ENCODE data around the gene SMG1. TPM values are rescaled to one million over a fixed set of nuclear protein-coding genes. Genes with fewer than 3 reads are reported as not detected.
"Not testable (repeated sequence)": the region's sequence is repeated elsewhere in the genome, so short reads cannot be mapped to it uniquely, and the experiment has no call there.

Gene SMG1
- total and polyA plus RNA-seq, 2 donors (not counting 1 experiment from before 2014, with no cell fraction given), result 30.1 to 101 TPM

GRCh38 chr16:18877259-18877658 lies 48.9 kb downstream of the SMG1 start:
- not testable (repeated sequence) for H3K4me2 ChIP-seq (ENCODE audit: extremely low read depth, insufficient read depth, low read length); H3K36me3 ChIP-seq (ENCODE audit: control insufficient read depth, insufficient read depth, low read length); H4K20me1 ChIP-seq (ENCODE audit: control insufficient read depth, extremely low read depth, insufficient read depth, low read length); H3K9ac ChIP-seq (ENCODE audit: insufficient read depth, low read length); H3K79me2 ChIP-seq (ENCODE audit: control insufficient read depth, insufficient read depth, low read length); H3K4me1 ChIP-seq (ENCODE audit: control insufficient read depth, extremely low read depth, insufficient read depth, low read length); DNase-seq (ENCODE audit: low read depth in 2 of 2); H3K27me3 ChIP-seq (ENCODE audit: control insufficient read depth, insufficient read depth, low read length); H3K9me3 ChIP-seq (ENCODE audit: control insufficient read depth, insufficient read depth, low read depth, low read length); H3K27ac ChIP-seq (ENCODE audit: insufficient read depth, low read length); H2AFZ ChIP-seq (ENCODE audit: low read length); H3K4me3 ChIP-seq (replicated peaks in 1 of 4; ENCODE audit: control extremely low read depth in 1 of 4, insufficient read depth in 1 of 4, low read depth in 3 of 4, low read length in 4 of 4)

GRCh38 chr16:18876301-18876700 lies 49.9 kb downstream of the SMG1 start:
- H3K79me2 ChIP-seq (ENCODE audit: control insufficient read depth, insufficient read depth, low read length); DNase-seq (ENCODE audit: low read depth in 2 of 2); H3K4me3 ChIP-seq (replicated peaks in 1 of 4; ENCODE audit: control extremely low read depth in 1 of 4, insufficient read depth in 1 of 4, low read depth in 3 of 4, low read length in 4 of 4): not testable (repeated sequence)

GRCh38 chr16:18869043-18869771 lies 57.0 kb downstream of the SMG1 start:
- not testable (repeated sequence) for H3K4me2 ChIP-seq (ENCODE audit: extremely low read depth, insufficient read depth, low read length); H2AFZ ChIP-seq (ENCODE audit: low read length); H3K27ac ChIP-seq (ENCODE audit: insufficient read depth, low read length); H3K9ac ChIP-seq (ENCODE audit: insufficient read depth, low read length); H4K20me1 ChIP-seq (ENCODE audit: control insufficient read depth, extremely low read depth, insufficient read depth, low read length); H3K79me2 ChIP-seq (ENCODE audit: control insufficient read depth, insufficient read depth, low read length); H3K4me1 ChIP-seq (ENCODE audit: control insufficient read depth, extremely low read depth, insufficient read depth, low read length); H3K4me3 ChIP-seq (replicated peaks in 1 of 4; ENCODE audit: control extremely low read depth in 1 of 4, insufficient read depth in 1 of 4, low read depth in 3 of 4, low read length in 4 of 4); H3K36me3 ChIP-seq (ENCODE audit: control insufficient read depth, insufficient read depth, low read length); H3K27me3 ChIP-seq (ENCODE audit: control insufficient read depth, insufficient read depth, low read length); H3K9me3 ChIP-seq (ENCODE audit: control insufficient read depth, insufficient read depth, low read depth, low read length)
- DNase-seq (ENCODE audit: low read depth in 2 of 2), result peak; percentile 17 to 24

More at GRCh38 chr16:18876301-18876700, 49.9 kb downstream of the SMG1 start:
- not testable (repeated sequence) for H3K4me1 ChIP-seq (ENCODE audit: control insufficient read depth, extremely low read depth, insufficient read depth, low read length); H4K20me1 ChIP-seq (ENCODE audit: control insufficient read depth, extremely low read depth, insufficient read depth, low read length); H3K27ac ChIP-seq (ENCODE audit: insufficient read depth, low read length); H3K4me2 ChIP-seq (ENCODE audit: extremely low read depth, insufficient read depth, low read length); H3K9ac ChIP-seq (ENCODE audit: insufficient read depth, low read length); H3K36me3 ChIP-seq (ENCODE audit: control insufficient read depth, insufficient read depth, low read length); H2AFZ ChIP-seq (ENCODE audit: low read length); H3K27me3 ChIP-seq (ENCODE audit: control insufficient read depth, insufficient read depth, low read length); H3K9me3 ChIP-seq (ENCODE audit: control insufficient read depth, insufficient read depth, low read depth, low read length)

GRCh38 chr16:18866277-18866823 lies 59.9 kb downstream of the SMG1 start:
- DNase-seq (ENCODE audit: low read depth in 2 of 2), result peak; percentile 62 to 66
- H4K20me1 ChIP-seq (ENCODE audit: control insufficient read depth, extremely low read depth, insufficient read depth, low read length); H3K4me1 ChIP-seq (ENCODE audit: control insufficient read depth, extremely low read depth, insufficient read depth, low read length); H3K4me3 ChIP-seq (replicated peaks in 1 of 4; ENCODE audit: control extremely low read depth in 1 of 4, insufficient read depth in 1 of 4, low read depth in 3 of 4, low read length in 4 of 4); H3K4me2 ChIP-seq (ENCODE audit: extremely low read depth, insufficient read depth, low read length); H3K9me3 ChIP-seq (ENCODE audit: control insufficient read depth, insufficient read depth, low read depth, low read length); H3K36me3 ChIP-seq (ENCODE audit: control insufficient read depth, insufficient read depth, low read length); H2AFZ ChIP-seq (ENCODE audit: low read length); H3K9ac ChIP-seq (ENCODE audit: insufficient read depth, low read length); H3K79me2 ChIP-seq (ENCODE audit: control insufficient read depth, insufficient read depth, low read length); H3K27me3 ChIP-seq (ENCODE audit: control insufficient read depth, insufficient read depth, low read length); H3K27ac ChIP-seq (ENCODE audit: insufficient read depth, low read length): not testable (repeated sequence)

GRCh38 chr16:18862891-18863290 lies 63.3 kb downstream of the SMG1 start:
- not testable (repeated sequence) for H3K4me3 ChIP-seq (replicated peaks in 1 of 4; ENCODE audit: control extremely low read depth in 1 of 4, insufficient read depth in 1 of 4, low read depth in 3 of 4, low read length in 4 of 4); H2AFZ ChIP-seq (ENCODE audit: low read length); H3K4me2 ChIP-seq (ENCODE audit: extremely low read depth, insufficient read depth, low read length); H3K27me3 ChIP-seq (ENCODE audit: control insufficient read depth, insufficient read depth, low read length); H3K9ac ChIP-seq (ENCODE audit: insufficient read depth, low read length); DNase-seq (ENCODE audit: low read depth in 2 of 2); H3K79me2 ChIP-seq (ENCODE audit: control insufficient read depth, insufficient read depth, low read length); H3K4me1 ChIP-seq (ENCODE audit: control insufficient read depth, extremely low read depth, insufficient read depth, low read length); H3K27ac ChIP-seq (ENCODE audit: insufficient read depth, low read length); H4K20me1 ChIP-seq (ENCODE audit: control insufficient read depth, extremely low read depth, insufficient read depth, low read length); H3K9me3 ChIP-seq (ENCODE audit: control insufficient read depth, insufficient read depth, low read depth, low read length); H3K36me3 ChIP-seq (ENCODE audit: control insufficient read depth, insufficient read depth, low read length)
